GM12801 (cell line): ENCODE data around the gene SLC41A2.

Experiments
- TF ChIP-seq, protein P1 (sequence below): IDR thresholded peaks from one replicate; pipeline ENCODE4 v1.5.1; 2011; ENCODE audit warnings: control low read depth; ENCODE audit not compliant: insufficient read length; ENCODE audit errors: extremely low read depth

SLC41A2 gene, protein sequence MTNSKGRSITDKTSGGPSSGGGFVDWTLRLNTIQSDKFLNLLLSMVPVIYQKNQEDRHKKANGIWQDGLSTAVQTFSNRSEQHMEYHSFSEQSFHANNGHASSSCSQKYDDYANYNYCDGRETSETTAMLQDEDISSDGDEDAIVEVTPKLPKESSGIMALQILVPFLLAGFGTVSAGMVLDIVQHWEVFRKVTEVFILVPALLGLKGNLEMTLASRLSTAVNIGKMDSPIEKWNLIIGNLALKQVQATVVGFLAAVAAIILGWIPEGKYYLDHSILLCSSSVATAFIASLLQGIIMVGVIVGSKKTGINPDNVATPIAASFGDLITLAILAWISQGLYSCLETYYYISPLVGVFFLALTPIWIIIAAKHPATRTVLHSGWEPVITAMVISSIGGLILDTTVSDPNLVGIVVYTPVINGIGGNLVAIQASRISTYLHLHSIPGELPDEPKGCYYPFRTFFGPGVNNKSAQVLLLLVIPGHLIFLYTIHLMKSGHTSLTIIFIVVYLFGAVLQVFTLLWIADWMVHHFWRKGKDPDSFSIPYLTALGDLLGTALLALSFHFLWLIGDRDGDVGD

DNA sequence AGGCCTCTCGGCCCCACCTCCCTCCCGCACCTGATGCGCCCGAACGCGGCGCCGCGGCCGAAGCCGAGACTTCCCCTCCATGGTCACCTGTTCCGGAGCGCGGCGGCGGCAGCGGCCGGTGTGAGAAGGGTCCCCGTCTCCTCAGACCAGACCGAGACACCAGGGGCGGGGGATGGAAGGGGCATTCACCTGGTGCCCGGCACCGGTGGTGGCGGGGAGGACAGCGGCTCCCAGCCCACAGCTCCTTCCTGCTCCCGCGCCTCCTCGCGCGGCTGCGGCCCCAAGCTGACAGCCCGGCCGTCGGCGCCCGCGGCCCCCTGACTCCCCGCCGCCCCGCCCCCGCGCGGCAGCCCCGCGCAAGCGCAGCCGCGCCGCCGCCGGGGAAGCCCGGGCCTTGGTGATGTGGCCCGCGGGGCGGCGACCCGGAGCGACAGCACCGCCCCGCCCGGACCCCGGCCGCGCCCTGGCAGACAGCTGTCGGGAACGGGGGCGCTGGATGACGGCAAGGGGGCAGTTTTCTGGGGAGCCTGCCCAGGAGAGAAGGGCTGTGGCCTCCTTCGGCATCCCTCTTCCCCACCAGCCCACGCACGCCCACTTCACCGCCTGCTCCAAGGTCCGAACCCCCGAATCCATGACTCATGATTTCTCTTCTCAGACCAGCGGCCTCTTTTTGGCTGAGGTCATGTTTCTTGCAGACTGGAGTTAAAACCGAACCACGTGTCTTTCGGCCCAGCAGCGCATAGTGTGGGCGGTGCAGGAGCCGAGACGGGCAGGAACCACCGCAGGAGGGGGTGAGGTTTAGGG is at the start of gene SLC41A2:
Gene SLC41A2, minus strand, starts transcription at position 290 of the 804 bp plus-strand sequence. CDS start 29,763 bp downstream, outside the sequence.
- TF ChIP-seq, protein P1, sequence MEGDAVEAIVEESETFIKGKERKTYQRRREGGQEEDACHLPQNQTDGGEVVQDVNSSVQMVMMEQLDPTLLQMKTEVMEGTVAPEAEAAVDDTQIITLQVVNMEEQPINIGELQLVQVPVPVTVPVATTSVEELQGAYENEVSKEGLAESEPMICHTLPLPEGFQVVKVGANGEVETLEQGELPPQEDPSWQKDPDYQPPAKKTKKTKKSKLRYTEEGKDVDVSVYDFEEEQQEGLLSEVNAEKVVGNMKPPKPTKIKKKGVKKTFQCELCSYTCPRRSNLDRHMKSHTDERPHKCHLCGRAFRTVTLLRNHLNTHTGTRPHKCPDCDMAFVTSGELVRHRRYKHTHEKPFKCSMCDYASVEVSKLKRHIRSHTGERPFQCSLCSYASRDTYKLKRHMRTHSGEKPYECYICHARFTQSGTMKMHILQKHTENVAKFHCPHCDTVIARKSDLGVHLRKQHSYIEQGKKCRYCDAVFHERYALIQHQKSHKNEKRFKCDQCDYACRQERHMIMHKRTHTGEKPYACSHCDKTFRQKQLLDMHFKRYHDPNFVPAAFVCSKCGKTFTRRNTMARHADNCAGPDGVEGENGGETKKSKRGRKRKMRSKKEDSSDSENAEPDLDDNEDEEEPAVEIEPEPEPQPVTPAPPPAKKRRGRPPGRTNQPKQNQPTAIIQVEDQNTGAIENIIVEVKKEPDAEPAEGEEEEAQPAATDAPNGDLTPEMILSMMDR: no peak

DNA sequence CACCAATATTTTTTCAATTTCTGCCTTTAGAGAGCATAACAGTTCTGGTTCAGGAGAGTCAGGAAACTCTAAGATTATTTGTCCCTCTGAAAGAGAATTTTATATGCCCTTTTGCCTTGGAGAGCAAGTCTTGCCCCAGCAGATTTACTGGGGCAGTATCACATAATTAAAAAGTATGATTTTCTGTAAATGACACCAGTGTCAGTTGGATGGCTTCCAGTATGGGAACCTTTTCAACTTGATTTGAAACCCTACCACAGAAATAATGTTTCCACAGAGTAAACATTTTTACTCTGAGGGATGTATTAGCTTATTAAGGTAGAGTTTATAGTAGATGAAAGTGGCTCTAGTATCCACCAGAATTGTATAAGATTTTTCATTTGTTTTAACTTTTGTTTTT is 43.4 kb upstream of the SLC41A2 start:
- TF ChIP-seq, protein P1: no peak

DNA sequence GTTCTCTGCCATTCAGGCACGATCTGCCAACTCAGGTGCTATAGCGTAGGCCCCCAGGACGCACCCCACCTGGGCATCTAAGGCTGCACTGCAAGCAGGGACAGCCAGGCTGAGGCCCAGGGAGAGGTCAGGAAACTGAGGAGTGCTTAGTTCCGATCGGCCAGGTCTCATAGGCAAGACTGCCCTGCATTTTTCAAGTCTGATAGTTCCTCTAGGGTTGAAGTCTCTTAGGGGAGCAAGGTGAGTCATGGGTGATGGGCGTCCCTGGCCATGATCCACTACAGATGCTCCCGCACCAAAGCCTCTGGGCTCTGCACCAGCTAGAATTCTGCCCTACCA is 41.2 kb upstream of the SLC41A2 start:
- TF ChIP-seq, protein P1: no peak

DNA sequence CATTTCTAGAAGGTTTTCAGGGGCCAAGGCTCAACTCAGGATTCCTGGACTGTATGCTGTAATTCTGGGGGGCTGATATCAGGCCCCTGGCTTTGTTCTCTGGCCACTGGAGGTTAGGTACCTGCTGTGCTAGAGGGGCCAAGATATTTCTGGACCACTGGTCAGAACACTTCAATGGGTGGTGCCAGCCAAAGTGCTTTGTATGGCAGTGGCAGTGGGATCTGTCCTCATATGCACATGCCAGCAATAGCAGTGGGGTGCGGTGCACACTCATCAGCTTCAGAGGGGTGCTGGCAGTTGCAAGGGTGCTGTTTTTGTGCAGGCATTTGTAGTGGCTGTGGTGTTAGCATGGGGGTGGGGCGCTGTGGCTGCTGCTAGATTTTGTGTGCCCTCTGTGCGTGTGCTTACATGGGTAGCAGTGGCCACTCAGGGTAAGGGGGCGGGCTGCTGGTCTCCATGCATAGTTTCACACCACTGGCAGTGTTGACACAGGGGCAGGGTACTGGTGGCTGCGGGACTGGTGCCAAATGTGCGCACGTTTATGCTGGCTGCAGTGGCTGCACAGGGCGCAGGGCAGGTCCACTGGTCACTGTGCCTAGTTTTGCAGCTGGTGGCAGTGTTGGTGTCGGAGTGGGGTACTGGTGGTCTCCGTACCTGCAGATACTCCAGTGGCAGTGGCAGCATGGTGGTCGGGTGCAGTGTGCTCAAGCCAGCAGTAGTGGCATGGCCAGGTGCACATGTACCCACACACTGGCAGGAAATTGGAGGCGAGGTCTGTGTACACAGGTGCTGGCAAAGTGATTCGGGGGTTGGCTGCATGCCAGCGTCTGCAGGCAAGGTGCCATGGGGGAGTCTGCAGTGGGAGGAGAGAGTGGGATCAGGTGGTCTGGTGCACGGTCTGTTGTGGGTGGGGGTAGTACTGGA is 40.6 kb upstream of the SLC41A2 start:
- TF ChIP-seq, protein P1: no peak

DNA sequence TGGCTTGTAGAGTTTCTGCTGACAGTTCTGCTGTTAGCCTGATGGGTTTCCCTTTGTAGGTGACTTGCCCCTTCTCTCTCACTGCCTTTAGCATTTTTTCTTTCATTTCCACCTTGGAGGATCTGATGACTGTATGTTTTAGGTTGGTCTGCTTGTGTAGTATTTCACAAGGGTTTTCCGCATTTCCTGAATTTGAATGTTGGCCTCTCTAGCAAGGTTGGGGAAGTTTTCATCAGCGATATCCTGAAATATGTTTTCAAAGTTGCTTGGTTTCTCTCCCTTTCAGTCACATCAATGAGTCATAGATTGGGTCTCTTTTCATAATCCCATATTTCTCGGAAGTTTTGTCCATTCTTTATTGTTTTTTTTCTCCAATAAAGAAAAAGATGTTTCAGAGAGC is 39.5 kb upstream of the SLC41A2 start:
- TF ChIP-seq, protein P1: no peak

DNA sequence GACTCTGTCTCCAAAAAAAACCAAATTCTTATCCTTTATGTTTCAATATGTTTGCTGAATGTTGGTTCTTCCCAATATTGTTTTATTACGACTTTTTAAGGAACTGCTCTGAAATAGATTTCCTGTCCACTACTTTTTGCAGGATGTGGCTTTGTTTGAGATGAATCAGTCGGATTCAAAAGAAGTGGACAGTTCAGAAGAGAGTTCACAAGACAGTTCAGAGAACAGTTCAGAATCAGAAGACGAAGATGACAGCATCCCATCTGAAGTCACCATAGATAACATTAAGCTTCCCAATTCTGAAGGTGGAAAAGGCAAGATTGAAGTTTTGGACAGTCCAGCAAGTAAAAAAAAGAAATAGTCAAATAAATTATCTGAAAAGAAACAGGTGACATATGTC is 36.2 kb upstream of the SLC41A2 start:
- TF ChIP-seq, protein P1: no peak
